HG02798 (cell line): ENCODE results near the gene ZC3H10.
"Not testable (repeated sequence)": the region's sequence is repeated elsewhere in the genome, so short reads cannot be mapped to it uniquely, and the experiment has no call there.

ENCODE experiments used
- ATAC-seq: cut with Tn5 transposase; IDR thresholded peaks from one replicate; pipeline ENCODE4 v1.9.1; 2021; ENCODE audit warnings: mild to moderate bottlenecking; ENCODE audit not compliant: unreplicated experiment, poor library complexity

ZC3H10 gene

DNA sequence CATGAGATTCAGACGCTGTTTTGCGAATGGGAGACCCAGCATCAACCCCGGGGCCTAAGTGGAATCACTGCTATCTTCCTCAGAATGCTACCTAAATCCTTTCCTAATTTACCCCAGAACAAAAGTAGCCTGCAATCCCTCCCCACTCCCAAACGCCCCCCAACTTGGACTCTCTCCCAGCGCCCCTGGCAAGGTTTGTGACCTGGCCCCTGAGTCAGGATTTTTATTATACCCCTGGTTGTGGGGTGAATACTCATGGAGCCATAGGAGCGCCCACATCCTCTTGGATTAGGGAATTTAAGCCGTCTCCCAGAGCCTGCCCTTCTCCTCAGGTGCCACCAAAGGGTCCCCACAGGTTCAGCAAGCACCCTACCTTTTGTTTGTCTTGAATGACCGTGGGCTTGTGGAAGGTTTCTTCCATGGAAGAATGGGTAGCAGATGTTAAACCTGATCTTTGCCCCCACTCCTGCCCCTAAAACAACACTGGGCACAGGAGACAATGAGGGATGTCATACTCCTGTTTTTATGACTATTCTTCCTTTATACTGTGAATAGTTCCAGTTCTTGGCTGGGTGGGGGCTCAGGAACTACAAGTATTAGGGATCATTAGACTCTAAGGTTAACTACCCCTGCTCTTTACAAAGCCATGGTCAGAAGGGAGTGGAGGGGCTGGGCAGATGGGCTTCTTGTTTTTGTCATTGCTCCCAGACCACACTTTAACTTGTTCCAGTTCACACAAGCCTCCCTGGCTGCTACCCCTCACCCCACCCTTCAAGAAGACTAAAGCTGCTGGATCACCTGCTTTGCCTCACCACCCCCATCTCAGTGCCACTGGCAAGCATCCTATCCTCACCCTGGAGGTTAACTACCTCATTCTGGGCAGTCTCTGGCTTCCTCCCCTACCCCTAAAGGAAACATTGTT is 35.0 kb downstream of the ZC3H10 start:
- ATAC-seq = no peak

DNA sequence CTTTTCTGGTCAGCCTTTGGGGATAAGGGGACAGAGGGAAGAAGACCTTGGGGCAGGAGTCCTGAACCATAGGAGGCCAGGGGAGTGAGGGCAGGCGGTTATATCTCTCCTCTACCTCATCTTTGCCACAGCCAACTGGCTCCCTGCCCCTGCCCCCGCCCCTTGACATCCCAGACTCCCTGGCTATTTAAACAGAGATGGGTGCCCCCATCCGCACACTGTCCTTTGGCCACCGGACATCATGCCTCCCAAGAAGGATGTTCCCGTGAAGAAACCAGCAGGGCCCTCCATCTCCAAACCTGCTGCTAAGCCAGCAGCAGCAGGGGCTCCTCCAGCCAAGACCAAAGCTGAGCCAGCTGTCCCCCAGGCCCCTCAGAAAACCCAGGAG is 35.6 kb downstream of the ZC3H10 start:
- ATAC-seq = no peak

DNA sequence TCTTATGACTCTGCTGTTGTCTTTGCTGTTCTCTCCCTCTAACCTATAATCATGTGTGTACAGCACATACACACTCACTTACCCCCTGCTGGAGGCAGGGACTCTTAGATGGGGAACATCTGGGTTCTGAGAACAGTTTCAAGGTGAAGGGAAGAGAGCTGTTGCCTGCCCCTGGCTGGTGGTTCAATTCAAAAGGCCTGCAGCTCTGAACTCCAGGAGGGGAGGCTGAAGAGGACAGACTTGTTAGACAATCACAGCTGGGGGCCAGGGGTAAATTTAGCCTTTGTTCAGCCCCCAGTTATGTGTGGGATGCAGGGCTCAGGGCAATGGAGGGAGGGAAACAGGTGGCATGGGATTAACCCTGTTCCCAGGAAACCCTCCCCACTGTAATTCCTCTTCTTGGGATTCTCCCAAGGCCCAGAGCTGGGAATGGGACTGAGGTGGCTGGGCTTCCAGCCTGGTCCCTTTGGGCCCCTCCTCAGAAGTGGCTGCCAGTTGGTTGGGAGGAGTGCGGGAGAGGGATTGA is 36.2 kb downstream of the ZC3H10 start:
- ATAC-seq = no peak

DNA sequence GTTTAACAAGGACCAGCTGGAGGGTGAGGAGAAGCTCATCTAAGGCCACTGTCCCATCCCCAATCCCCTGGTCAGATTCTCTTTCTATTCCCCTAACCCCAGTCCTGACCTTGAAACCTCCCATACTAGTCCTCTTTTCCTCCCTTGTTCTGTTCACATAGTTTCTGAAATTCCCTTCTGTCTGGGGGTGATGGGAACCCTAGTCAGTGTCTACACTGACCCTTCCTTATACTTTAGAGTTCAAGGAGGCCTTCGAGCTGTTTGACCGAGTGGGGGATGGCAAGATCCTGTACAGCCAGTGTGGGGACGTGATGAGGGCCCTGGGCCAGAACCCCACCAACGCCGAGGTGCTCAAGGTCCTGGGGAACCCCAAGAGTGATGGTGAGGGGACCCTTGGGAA is 36.8 kb downstream of the ZC3H10 start:
- ATAC-seq = no peak

DNA sequence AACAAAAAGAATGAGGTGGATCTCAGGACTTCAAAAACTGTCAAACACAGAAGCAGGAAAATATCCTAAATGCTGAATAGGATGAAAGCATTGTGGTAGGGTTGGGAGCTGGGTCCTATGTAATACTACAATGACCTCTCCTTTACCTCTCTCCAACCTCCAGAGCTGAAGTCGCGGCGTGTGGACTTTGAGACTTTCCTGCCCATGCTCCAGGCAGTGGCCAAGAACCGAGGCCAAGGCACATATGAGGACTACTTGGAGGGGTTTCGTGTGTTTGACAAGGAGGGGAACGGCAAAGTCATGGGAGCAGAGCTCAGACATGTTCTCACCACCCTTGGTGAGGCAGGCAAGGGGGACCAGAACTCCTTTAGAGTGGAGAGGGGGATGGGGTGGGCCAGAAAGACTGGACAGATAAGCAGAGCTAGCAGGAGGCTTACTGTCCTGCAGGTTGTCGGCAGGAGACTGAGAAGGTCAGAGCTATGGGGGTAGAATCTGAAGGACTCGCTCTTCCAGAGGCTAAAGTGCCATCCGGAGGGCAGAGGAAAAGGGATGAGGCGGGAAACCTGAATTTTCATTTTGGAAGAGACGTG is 37.3 kb downstream of the ZC3H10 start:
- no peak for ATAC-seq

DNA sequence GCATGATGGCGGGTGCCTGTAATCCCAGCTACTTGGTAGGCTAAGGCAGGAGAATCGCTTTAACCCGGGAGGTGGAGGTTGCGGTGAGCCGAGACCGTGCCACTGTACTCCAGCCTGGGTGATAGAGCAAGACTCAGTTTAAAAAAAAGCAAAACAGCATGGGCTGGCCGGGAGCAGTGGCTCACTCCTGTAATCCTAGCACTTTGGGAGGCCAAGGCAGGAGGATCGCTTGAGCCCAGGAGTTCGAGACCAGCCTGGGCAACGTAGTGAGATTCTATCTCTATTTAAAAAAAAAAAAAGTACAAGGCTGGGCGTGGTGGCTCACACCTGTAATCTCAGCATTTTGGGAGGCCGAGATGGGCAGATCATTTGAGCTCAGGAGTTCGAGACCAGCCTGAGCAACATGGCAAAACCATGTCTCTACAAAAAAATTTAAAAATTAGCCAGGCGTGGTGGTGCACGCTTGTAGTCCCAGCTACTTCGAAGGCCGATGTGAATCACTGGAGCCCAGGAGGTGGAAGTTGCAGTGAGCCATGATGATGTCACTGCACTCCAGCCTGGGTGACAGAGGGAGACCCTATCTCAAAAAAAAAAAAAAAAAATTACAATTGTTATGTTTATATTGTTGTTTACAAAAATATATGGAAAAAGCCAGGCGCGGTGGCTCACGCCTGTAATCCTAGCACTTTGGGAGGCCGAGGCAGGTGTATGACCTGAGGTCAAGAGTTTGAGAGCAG is 38.6 kb downstream of the ZC3H10 start:
- not testable (repeated sequence) for ATAC-seq

DNA sequence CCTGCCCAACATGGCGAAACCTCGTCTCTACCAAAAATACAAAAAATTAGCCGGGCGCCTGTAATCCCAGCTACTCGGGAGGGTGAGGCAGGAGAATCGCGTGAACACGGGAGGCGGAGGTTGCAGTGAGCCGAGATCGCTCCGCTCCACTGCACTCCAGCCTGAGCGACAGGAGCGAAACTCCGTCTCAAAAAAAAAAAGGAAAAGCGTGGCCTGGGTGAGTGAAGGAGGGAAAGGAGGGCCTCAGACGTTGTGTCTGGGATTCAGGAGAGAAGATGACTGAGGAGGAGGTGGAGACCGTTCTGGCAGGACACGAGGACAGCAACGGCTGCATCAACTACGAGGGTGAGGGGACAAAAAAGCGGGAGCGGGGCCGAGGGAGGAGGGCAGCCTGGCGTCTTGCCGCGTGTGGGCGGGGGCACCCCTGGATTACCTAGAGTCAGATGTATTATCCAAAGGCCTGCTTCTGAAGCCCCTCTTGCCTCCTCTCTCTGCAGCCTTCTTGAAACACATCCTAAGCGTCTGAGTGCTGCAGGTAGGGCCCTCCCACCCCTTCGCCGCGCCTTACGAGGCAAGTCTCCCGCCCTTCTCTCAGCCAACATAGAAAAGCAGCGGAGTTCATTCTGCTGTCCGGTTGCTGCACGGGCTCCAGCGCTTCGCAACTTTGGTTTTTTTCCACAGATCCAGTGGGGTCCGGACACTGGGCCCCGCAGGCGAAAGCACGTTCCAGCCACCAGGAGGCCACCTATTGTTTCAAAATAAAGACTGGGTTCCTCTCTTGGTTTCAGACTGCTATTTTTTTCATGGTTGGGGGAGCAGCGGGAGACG is 39.3 kb downstream of the ZC3H10 start:
- peak; percentile 28 for ATAC-seq

DNA sequence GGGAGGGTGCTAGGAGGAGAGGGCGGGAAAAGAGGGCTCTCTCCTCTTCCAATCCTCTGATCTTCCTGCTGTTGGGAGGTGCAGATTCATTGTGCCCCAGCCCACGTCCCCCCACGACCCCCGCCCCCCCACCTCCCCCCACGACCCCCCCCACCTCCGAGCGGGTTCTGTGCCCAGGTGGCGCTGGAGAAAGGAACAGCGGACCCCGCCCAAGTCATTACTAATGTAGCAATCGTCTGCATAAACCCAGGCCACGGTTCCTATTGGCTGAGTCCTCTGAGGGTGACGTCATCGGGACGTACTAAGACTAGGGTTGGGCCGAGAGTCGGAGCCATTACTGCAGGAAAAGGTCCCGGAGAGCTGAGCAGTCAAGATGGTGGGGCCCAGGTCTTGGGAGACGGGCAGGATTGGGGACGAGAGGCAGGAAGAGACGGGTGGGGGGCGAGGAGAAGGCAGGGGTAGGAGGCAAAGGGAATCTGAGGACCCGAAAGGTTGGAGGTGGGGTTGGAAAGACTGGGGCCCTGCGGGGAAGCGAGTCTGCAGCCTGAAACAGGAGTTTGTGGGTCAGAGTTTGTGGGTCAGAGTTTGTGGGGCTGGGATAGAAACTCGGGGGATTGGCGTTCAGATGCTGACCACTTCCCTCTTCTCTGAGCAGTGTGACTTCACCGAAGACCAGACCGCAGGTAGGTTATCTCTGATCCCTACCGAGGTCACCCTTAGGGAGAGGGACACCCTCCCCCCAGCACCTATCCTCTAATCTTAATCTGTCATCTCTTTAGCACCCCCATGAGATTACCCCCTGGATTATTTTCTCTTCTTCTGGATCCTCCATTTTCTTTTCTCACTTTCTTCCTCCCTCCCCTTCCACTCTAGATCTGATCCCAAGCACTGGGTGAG is 40.2 kb downstream of the ZC3H10 start, which contains the start of gene MYL6:
MYL6 (plus strand) TSS at position 331 of the 897 bp plus-strand sequence; CDS start at position 374, 43 bp downstream.
- peak; percentile 89 for ATAC-seq

DNA sequence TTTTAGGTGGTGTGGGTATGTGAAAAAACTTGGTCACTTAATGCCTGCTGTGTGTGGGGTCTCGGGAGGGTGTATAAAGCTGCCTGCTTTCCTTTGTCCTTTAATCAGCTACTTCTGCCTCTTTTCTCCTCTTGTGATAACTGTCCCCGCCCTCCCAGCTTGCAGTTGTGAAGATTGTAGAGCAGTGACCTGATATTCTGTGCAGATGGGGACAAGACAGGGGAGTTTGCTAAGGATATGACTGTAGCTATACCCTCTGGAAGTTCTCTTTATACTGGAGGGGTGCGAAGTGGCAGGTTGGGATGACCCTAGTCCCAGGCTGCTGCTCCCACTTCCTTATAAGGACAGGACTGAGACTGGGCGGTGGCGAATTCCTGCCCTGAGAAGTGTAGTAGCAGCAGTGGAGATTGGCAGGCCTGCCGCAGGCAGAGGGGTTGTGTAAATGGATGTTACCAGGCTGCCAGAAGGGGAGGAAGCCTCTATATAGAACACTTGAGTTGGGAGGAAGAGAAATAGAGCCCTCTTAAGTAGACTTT is 40.9 kb downstream of the ZC3H10 start:
- no peak for ATAC-seq

DNA sequence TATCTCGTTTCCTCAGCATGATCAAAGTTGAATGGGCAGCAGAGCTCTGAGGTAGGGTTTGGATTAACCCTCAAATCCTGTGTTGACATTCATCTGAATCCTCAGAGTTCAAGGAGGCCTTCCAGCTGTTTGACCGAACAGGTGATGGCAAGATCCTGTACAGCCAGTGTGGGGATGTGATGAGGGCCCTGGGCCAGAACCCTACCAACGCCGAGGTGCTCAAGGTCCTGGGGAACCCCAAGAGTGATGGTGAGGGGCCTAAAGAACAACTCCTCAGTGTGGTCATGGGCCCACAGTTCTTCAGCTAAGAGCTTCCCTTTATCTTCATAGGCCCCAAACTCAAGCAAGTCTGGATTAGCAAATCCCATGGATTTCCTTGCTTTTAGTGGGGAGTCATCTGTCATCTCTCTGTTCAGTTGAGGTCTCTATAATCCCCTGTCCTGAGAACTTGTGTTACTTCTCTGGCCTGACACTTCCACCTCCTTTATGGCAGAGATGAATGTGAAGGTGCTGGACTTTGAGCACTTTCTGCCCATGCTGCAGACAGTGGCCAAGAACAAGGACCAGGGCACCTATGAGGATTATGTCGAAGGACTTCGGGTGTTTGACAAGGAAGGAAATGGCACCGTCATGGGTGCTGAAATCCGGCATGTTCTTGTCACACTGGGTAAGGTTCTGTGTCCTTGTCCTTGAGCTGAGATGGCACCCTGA is 41.6 kb downstream of the ZC3H10 start:
- no peak for ATAC-seq

DNA sequence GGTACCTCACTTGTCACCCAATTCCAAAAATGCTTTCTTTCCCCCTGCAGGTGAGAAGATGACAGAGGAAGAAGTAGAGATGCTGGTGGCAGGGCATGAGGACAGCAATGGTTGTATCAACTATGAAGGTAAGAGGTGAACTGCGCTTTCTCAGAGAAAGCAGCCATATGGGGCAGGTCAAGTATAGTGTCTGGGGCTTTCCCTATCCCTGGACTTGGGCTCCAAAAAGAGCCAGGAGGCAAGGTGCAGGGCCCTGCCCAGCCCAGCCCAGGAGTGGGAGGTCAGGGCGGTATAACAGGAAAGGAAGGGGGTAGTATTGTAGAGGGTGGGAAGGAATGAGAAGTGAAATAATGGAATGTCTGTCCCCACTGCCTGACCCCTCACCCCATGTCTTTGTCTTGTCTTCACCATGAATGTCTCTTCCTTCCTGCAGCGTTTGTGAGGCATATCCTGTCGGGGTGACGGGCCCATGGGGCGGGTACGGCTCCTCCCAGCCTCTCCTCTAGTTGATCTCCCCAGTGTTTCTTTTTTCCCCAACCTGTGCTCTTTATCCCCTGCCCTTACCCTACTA is 42.2 kb downstream of the ZC3H10 start:
- no peak for ATAC-seq

DNA sequence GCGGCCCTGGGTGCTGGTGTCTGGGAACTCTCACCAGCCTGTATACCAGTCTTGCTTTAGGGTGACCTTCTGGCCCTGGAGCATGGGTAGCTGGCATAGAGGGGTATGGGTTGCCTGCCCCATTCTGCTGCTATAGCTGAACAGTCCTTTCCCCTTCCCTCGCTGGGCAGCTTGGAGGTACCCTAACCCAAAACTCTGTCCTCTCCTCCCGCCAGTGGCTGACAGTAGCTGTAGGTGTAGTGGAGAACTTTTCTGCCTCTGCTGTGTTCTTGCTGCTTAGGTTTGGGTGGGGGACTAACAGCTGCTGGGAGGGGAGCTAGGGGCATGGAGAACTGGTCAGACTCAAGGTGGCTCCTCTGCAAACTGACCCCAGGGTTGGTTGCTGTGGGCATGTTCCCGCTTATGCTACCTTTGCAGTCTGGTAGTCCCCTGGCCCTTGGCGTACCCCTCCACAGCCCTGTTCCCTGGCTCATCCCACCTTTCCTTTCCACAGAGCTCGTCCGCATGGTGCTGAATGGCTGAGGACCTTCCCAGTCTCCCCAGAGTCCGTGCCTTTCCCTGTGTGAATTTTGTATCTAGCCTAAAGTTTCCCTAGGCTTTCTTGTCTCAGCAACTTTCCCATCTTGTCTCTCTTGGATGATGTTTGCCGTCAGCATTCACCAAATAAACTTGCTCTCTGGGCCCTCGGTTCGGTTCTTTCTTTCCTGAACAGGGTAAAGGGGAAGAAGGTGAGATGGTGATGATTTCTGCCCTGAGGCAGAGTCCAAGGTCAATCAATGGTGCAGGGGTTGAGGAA is 43.0 kb downstream of the ZC3H10 start:
- ATAC-seq = no peak

DNA sequence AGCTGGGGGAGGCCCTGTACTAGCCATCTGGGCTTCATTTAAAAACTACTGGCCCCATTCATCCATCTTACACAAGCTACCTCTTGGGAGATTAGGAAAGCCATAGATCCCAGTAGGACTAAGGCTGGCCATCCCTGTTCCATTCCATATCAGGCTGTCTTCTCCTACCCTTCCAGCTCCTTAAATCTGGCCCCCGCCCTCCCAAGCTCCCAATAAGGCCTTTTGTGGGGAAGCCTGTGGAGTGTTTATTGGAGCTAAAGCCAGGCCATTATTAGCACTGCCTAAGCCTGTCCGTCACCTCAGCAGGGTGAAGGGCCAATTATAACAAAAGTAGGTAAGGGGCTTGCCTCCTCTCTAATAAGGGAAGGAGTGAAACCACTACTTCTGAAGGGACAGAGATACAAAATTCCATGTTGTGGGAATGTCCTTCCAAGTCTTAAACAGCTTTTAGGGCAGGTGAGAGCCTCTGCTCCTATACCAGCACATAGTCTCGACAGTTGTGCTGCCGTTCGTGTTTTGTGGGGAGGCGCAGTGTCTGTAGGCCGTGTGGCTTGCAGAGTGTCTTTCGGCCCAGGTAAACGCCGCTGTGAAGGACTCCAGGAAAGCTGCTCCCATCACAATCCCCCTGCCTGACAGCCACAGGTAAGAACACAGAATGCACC is 43.8 kb downstream of the ZC3H10 start:
- no peak for ATAC-seq

DNA sequence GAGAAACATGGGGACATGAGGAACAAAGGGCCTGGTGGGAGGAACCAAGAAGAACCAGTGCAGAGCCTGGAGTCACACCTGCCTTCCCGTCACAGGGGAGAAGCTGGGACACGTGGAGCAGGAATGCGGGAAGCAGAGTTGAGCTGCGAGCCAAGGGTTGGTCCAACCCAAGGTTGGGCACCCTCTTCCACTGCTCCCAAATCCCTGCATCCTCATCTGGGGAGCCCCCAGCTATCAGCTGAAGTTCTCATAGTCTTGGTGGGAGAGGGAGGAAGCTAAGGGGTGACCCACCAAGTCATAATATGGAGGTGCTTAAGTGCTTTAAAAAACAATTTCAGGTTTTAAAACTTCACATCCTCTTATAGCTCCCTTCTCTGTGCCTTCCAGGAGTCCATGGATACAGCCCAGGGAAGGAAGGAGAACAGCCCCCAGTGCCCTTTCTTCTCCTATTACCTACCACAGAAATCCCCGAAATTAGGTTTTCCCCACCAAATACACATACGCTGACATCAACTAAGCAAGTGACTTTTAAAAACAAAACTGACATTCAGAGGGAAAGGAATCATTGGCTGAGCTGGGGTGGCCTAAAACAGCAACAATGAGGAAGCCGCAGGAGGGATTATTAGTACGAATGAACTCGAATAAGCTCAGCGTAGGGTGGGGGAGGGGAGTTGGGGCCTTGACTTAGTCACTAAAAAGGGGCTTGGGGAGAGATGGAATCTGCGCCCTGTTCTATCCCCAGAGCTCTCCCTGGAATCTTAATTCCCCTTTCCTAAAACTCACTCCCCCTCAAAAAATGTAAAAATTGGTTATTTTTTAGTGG is 44.6 kb downstream of the ZC3H10 start:
- ATAC-seq = no peak

DNA sequence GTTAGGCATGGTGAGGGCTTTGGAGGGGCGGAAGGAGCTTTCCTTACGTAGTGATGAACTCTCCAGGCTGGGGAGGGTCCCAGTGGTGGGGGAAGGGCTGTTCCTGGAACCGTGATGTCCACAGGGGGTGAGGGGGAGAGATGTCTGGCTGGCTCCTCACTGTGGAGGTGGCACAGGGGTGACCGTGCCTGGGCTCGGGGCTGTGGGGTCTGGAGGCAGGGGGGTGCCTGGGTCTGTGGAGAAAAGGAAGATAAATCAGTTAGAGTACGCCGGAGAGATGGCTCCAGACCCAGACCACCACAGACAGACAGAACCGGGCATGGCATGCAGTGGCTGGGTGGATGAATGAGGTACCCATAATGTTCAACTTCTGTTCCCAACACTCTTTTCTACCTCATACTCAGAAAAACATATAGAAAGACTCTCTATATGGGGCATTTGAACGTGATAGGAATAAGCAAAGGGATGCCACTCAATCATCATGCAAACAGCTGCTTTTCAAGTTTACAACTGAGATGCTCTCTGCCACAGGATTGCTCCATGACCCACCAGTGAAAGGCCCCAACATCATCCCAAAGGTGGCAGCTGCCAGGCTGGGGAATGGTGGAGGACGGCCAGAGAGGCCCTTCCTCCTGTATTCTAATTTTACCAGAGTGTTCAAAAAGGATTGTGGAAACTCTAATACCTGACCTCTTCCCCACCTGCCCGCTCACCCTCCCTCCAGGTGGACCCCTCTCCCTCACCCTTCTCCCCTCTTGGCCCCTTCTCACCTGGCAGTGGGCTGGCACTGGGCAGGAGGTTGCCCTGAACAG is 45.7 kb downstream of the ZC3H10 start:
- ATAC-seq = no peak
